RWPE2 (cell line): Measurements from ENCODE around the gene LSM4.
A peak's percentile ranks its signal among the peaks of the same experiment; 100 is the strongest.

Experiments used
- ATAC-seq: fragments of 200-7000 bp; cut with Tn5 transposase; 3 replicates; pipeline ENCODE4 v1.9.1; 2021; ENCODE audit warnings: low read depth
- DNase-seq: peaks from one replicate; pipeline ENCODE4 v3.0.0-alpha.2; 2020; ENCODE audit warnings: low spot score
- H3K27ac ChIP-seq: fragments of 450-650 bp; 2 replicates; pipeline ENCODE4 v1.5.1; 2017; ENCODE audit warnings: mild to moderate bottlenecking; ENCODE audit not compliant: poor library complexity, severe bottlenecking
- H3K27me3 ChIP-seq: fragments of 250-450 bp; sonication (Bioruptor Pico); 2 replicates; pipeline ENCODE4 v1.5.1; 2021; ENCODE audit warnings: mild to moderate bottlenecking, moderate library complexity; ENCODE audit not compliant: insufficient read depth, poor library complexity, severe bottlenecking
- H3K36me3 ChIP-seq: fragments of 250-450 bp; sonication (Bioruptor Pico); 2 replicates; pipeline ENCODE4 v1.5.1; 2020; ENCODE audit warnings: low read depth, mild to moderate bottlenecking, moderate library complexity
- H3K4me1 ChIP-seq: fragments of 250-450 bp; sonication (Bioruptor Pico); 2 replicates; pipeline ENCODE4 v1.5.1; 2021; ENCODE audit warnings: mild to moderate bottlenecking, moderate library complexity; ENCODE audit not compliant: insufficient read depth, poor library complexity, severe bottlenecking
- H3K4me3 ChIP-seq: fragments of 250-450 bp; sonication (Bioruptor Pico); 2 replicates; pipeline ENCODE4 v1.5.1; 2021; ENCODE audit warnings: mild to moderate bottlenecking, moderate library complexity; ENCODE audit not compliant: severe bottlenecking
- H3K9me3 ChIP-seq: fragments of 250-450 bp; sonication (Bioruptor Pico); 2 replicates; pipeline ENCODE4 v1.5.1; 2021; ENCODE audit warnings: mild to moderate bottlenecking, moderate library complexity; ENCODE audit not compliant: severe bottlenecking
- TF ChIP-seq, protein P1 (sequence below): fragments of 450-650 bp; IDR thresholded peaks from one replicate; pipeline ENCODE4 v1.5.1; 2017; ENCODE audit warnings: mild to moderate bottlenecking, moderate library complexity; ENCODE audit not compliant: poor library complexity, severe bottlenecking

LSM4 gene

DNA sequence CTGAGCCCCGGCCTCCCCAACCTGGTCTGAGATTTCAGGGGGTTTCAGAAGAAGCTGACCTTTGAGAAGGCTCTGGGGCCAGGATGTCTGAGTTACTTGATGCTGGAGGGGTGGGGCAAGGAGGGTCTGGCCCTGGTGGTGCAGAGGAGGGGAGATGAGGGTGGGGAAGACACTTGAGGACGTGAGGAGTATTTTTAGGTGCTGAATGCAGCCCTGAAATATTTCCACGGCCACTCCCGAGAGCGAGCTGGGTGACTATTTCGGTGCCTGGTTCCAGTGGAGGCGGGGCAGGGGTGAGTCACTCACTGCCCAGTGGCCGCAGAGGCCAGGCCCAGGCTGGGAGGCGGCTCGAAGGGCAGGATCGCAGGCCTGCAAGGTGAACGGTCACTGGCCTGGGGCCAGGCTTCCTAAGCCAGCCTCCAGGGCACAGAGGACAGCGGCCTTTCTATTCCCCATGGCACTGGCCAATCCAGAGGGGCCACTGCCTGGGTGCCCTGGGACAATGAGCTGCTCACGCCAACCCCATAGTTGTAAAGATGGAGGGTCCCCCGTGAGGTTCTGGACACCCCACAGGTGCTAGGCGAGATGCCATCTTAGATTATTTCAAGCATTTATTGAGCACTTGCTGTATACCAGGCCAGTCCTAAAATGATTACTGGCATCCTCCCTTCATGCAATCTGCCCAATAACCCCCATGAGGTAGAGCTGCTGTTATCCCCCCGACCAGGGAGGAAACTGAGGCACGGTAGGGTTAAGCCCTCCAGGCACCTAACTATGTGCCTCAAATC lies 21.8 kb downstream of the LSM4 start:
- H3K9me3 ChIP-seq, result no peaks in the 10 kb centered on the region
- peaks cover 16% of the 10 kb centered on the region for H3K4me1 ChIP-seq
- no peak for DNase-seq
- H3K27ac ChIP-seq, result peak overlapping the region; percentile 31
- TF ChIP-seq, protein P1, sequence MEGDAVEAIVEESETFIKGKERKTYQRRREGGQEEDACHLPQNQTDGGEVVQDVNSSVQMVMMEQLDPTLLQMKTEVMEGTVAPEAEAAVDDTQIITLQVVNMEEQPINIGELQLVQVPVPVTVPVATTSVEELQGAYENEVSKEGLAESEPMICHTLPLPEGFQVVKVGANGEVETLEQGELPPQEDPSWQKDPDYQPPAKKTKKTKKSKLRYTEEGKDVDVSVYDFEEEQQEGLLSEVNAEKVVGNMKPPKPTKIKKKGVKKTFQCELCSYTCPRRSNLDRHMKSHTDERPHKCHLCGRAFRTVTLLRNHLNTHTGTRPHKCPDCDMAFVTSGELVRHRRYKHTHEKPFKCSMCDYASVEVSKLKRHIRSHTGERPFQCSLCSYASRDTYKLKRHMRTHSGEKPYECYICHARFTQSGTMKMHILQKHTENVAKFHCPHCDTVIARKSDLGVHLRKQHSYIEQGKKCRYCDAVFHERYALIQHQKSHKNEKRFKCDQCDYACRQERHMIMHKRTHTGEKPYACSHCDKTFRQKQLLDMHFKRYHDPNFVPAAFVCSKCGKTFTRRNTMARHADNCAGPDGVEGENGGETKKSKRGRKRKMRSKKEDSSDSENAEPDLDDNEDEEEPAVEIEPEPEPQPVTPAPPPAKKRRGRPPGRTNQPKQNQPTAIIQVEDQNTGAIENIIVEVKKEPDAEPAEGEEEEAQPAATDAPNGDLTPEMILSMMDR, result no peak
- H3K36me3 ChIP-seq, result no peaks in the 10 kb centered on the region; the same call in 1 of the 2 replicates
- no peak overlapping the region for H3K4me3 ChIP-seq
- no peaks in the 10 kb centered on the region for H3K27me3 ChIP-seq
- ATAC-seq, result peak; percentile 40

DNA sequence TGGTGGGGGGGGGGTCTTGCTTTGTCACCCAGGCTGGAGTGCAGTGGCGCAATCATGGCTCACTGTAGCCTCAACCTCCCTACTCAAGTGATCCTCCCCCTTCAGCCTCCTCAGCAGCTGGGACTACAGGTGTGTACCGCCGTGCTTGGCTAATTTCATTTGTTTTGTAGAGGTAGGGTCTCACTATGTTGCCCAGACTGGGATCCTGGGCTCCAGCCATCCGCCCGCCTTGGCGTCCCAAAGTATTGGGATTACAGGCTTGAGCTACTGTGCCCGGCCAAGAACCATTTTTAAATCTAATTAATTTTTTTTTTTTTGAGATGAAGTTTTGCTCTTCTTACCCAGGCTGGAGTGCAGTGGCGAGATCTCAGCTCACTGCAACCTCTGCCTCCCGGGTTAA lies 23.2 kb downstream of the LSM4 start:
- peaks cover 11% of the 10 kb centered on the region for H3K4me1 ChIP-seq
- no peak for ATAC-seq
- H3K27me3 ChIP-seq, result no peaks in the 10 kb centered on the region
- no peak overlapping the region for H3K27ac ChIP-seq
- no peak for DNase-seq
- H3K9me3 ChIP-seq, result no peaks in the 10 kb centered on the region
- TF ChIP-seq, protein P1, result no peak
- no peak overlapping the region for H3K4me3 ChIP-seq
- no peaks in the 10 kb centered on the region for H3K36me3 ChIP-seq

- H3K27me3 ChIP-seq, result no peaks in the 10 kb centered on the region
- ATAC-seq, result no peak
- TF ChIP-seq, protein P1, result no peak
Observed at GRCh38 chr19:18298601-18299000, 24.3 kb downstream of the LSM4 start.

GRCh38 chr19:18297308-18297707 lies 25.6 kb downstream of the LSM4 start:
- Histone ChIP-seq H3K27ac (no peak overlapping the region), H3K36me3 (no peaks in the 10 kb centered on the region), H3K4me1 (peaks cover 11% of the 10 kb centered on the region), H3K4me3 (no peak overlapping the region), H3K9me3 (no peaks in the 10 kb centered on the region), H3K27me3 (no peaks in the 10 kb centered on the region)
- no peak for ATAC-seq
- TF ChIP-seq, protein P1, result no peak
- DNase-seq, result no peak

More at GRCh38 chr19:18298601-18299000, 24.3 kb downstream of the LSM4 start:
- Histone ChIP-seq H3K4me1 (peaks cover 5% of the 10 kb centered on the region), H3K36me3 (no peaks in the 10 kb centered on the region), H3K4me3 (no peak overlapping the region), H3K27ac (no peak overlapping the region), H3K9me3 (no peaks in the 10 kb centered on the region)
- no peak for DNase-seq

DNA sequence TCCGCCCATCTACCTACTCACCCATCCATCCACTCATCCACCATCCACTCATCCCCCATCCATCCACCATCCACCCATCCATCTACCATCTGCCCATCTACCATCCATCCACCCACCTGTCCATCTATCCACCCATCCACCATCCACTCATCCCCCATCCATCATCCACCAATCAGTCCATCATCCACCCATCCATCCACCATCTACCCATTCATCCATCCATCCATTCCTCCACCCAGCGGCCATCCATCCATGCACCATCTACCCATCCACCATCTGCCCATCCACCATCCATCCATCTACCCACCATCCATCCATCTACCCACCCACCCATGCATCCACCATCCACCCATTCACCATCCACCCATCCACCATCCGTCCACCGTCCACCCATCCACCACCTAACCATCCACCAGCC lies 27.8 kb downstream of the LSM4 start:
- Histone ChIP-seq H3K27ac (no peak overlapping the region), H3K9me3 (no peaks in the 10 kb centered on the region), H3K4me3 (no peak overlapping the region), H3K27me3 (no peaks in the 10 kb centered on the region), H3K36me3 (no peaks in the 10 kb centered on the region), H3K4me1 (peaks cover 6% of the 10 kb centered on the region)
- TF ChIP-seq, protein P1, result no peak
- no peak for DNase-seq
- ATAC-seq, result no peak
